Measurements from ENCODE around the gene NTPCR.

NTPCR gene

GRCh38 chr1:232995189-232995588 is 44.8 kb downstream of the NTPCR start (continued):
- TF ChIP-seq ZNF280D (tag by site-specific recombination; IDR thresholded peaks at IDR 0.05) (no peak), ZNF292 (tag by site-specific recombination; IDR thresholded peaks at IDR 0.05; ENCODE audit: borderline replicate concordance, low read depth) (no peak), GLI2 (tag by site-specific recombination; IDR thresholded peaks at IDR 0.05; ENCODE audit: borderline replicate concordance, low read depth) (no peak), ZNF354C (tag by site-specific recombination; IDR thresholded peaks at IDR 0.05; ENCODE audit: borderline replicate concordance, low read depth) (no peak), ZNF223 (tag by site-specific recombination; IDR thresholded peaks at IDR 0.05) (no peak), ZNF692 (tag by site-specific recombination; IDR thresholded peaks at IDR 0.05) (no peak), ZNF138 (tag by site-specific recombination; IDR thresholded peaks at IDR 0.05; ENCODE audit: borderline replicate concordance) (no peak), ZNF623 (tag by site-specific recombination; IDR thresholded peaks at IDR 0.05) (no peak), ZNF248 (tag by site-specific recombination; IDR thresholded peaks at IDR 0.05) (no peak), AEBP2 (tag by site-specific recombination; IDR thresholded peaks at IDR 0.05; ENCODE audit: borderline replicate concordance) (no peak), ZNF121 (tag by site-specific recombination; IDR thresholded peaks at IDR 0.05) (no peak)

- no peak overlapping the region for H3K4me3 ChIP-seq (ENCODE audit: low read depth, low read length)
- no peaks in the 10 kb centered on the region for H3K4me1 ChIP-seq (ENCODE audit: control insufficient read depth, insufficient read depth, low read length)
- H3K9me3 ChIP-seq (ENCODE audit: control insufficient read depth, insufficient read depth, low read depth, low read length), result no peaks in the 10 kb centered on the region; the same call in 1 of the 2 replicates
- ChIA-PET CTCF (interaction anchor here (0.6 to 0.7 kb wide), 2 partner anchors 372 to 1871 kb away, joined by 3 read pairs; no protein-coding TSS in a partner anchor), POLR2A (no interaction called here)
- H3K27ac ChIP-seq (ENCODE audit: extremely low read depth, low read depth, low read length), result no peak overlapping the region
- H3K36me3 ChIP-seq (ENCODE audit: control insufficient read depth in 2 of 2, insufficient read depth in 1 of 2, low read length in 2 of 2), result peaks cover 3 to 79% of the 10 kb centered on the region in 2 experiments; a peak in 2 of 3 replicates
- TF ChIP-seq ZNF433 (tag by site-specific recombination; IDR thresholded peaks at IDR 0.05; ENCODE audit: low read depth), result no peak
Measured at GRCh38 chr1:232996143-232996542, 45.7 kb downstream of the NTPCR start.

- CTCF ChIA-PET, result no interaction called here
- H3K9me3 ChIP-seq (ENCODE audit: control insufficient read depth, insufficient read depth, low read depth, low read length), result no peaks in the 10 kb centered on the region; the same call in 1 of the 2 replicates
- peaks cover 3 to 72% of the 10 kb centered on the region in 2 experiments; a peak in 2 of 3 replicates for H3K36me3 ChIP-seq (ENCODE audit: control insufficient read depth in 2 of 2, insufficient read depth in 1 of 2, low read length in 2 of 2)
- no peak overlapping the region for H3K4me3 ChIP-seq (ENCODE audit: low read depth, low read length)
- TF ChIP-seq ZNF692 (tag by site-specific recombination; IDR thresholded peaks at IDR 0.05), result no peak
- no peak for TF ChIP-seq ZNF514 (tag by site-specific recombination; IDR thresholded peaks at IDR 0.05)
- no peak for TF ChIP-seq ZNF837 (tag by site-specific recombination; IDR thresholded peaks at IDR 0.05)
- no peaks in the 10 kb centered on the region for H3K4me1 ChIP-seq (ENCODE audit: control insufficient read depth, insufficient read depth, low read length)
- POLR2A ChIA-PET, result no interaction called here
- no peak overlapping the region for H3K27ac ChIP-seq (ENCODE audit: extremely low read depth, low read depth, low read length)
Measured at GRCh38 chr1:232998138-232998537, 47.7 kb downstream of the NTPCR start.

Data from HEK293 (cell line).